Effector memory CD8-positive, alpha-beta T cell (primary cell): ENCODE results near the gene KCNMB3.
"Not testable (repeated sequence)": the region's sequence is repeated elsewhere in the genome, so short reads cannot be mapped to it uniquely, and the experiment has no call there.

ENCODE experiments used
- ATAC-seq: fragments of 150-1000 bp; cut with Tn5 transposase; replicated peaks from 2 replicates; pipeline ENCODE4 v1.10.0; 2021; ENCODE audit warnings: mild to moderate bottlenecking, moderate library complexity
- DNase-seq, 3 experiments: peaks; one replicate each; pipeline ENCODE4 v3.0.0; 2021
- H3K27ac Mint-ChIP-seq, 2 donors: one replicate each; pipeline ENCODE4 v1.8.0; 2022; ENCODE audit warnings: mild to moderate bottlenecking in 2 of 2, mixed read lengths in 2 of 2, moderate library complexity in 2 of 2
- H3K27me3 Mint-ChIP-seq, 2 donors: one replicate each; pipeline ENCODE4 v1.8.0; 2022; ENCODE audit warnings: mixed read lengths in 2 of 2
- H3K36me3 Mint-ChIP-seq: one replicate; pipeline ENCODE4 v1.8.0; 2022; ENCODE audit warnings: mild to moderate bottlenecking, moderate library complexity, mixed read lengths; ENCODE audit not compliant: insufficient read depth
- H3K4me1 Mint-ChIP-seq, 2 donors: one replicate each; pipeline ENCODE4 v1.8.0; 2022; ENCODE audit warnings: low read depth in 2 of 2, mixed read lengths in 2 of 2
- H3K4me3 Mint-ChIP-seq, 2 donors: one replicate each; pipeline ENCODE4 v1.8.0; 2022; ENCODE audit warnings: mild to moderate bottlenecking in 2 of 2, mixed read lengths in 2 of 2, moderate library complexity in 2 of 2
- H3K9me3 Mint-ChIP-seq, 2 donors: one replicate each; pipeline ENCODE4 v1.8.0; 2022; ENCODE audit warnings: mixed read lengths in 2 of 2

KCNMB3 gene

GRCh38 chr3:179276001-179276400 is 25.1 kb upstream of the KCNMB3 start:
- H3K27ac Mint-ChIP-seq = no peak overlapping the region

GRCh38 chr3:179274434-179274833 is 23.5 kb upstream of the KCNMB3 start:
- not testable (repeated sequence) for H3K4me1 Mint-ChIP-seq, H3K9me3 Mint-ChIP-seq, H3K27ac Mint-ChIP-seq, H3K36me3 Mint-ChIP-seq, DNase-seq, ATAC-seq, H3K4me3 Mint-ChIP-seq
- peaks cover 24 to 39% of the 10 kb centered on the region in 2 donors for H3K27me3 Mint-ChIP-seq

More at GRCh38 chr3:179276001-179276400, 25.1 kb upstream of the KCNMB3 start:
- ATAC-seq (no peak), DNase-seq (no peak)
- Mint-ChIP-seq H3K36me3 (peaks cover 2% of the 10 kb centered on the region), H3K4me3 (no peak overlapping the region), H3K27me3 (peaks cover 35 to 51% of the 10 kb centered on the region in 2 donors), H3K9me3 (no peaks in the 10 kb centered on the region), H3K4me1 (no peaks in the 10 kb centered on the region)

- H3K27me3 Mint-ChIP-seq = peaks cover 20 to 44% of the 10 kb centered on the region in 2 donors
- H3K9me3 Mint-ChIP-seq = no peaks in the 10 kb centered on the region
- no peak for ATAC-seq
- DNase-seq = no peak
- no peak overlapping the region for H3K27ac Mint-ChIP-seq
- peaks cover 2% of the 10 kb centered on the region for H3K36me3 Mint-ChIP-seq
- H3K4me1 Mint-ChIP-seq = no peaks in the 10 kb centered on the region
- H3K4me3 Mint-ChIP-seq = no peak overlapping the region
Measured at GRCh38 chr3:179272385-179272784, 21.5 kb upstream of the KCNMB3 start.

- no peak overlapping the region for H3K4me3 Mint-ChIP-seq
- H3K27ac Mint-ChIP-seq = no peak overlapping the region
- peaks cover 22 to 58% of the 10 kb centered on the region in 2 donors for H3K27me3 Mint-ChIP-seq
- H3K4me1 Mint-ChIP-seq = no peaks in the 10 kb centered on the region
- ATAC-seq (no peak), DNase-seq (no peak)
- peaks cover 2% of the 10 kb centered on the region for H3K36me3 Mint-ChIP-seq
- no peaks in the 10 kb centered on the region for H3K9me3 Mint-ChIP-seq
Measured at GRCh38 chr3:179269152-179269707, 18.3 kb upstream of the KCNMB3 start.

GRCh38 chr3:179268400-179269051 is 17.6 kb upstream of the KCNMB3 start:
- ATAC-seq (no peak), DNase-seq (no peak)
- Mint-ChIP-seq H3K4me3 (no peak overlapping the region), H3K4me1 (no peaks in the 10 kb centered on the region), H3K27ac (no peak overlapping the region), H3K27me3 (peaks cover 22 to 58% of the 10 kb centered on the region in 2 donors), H3K36me3 (peaks cover 2% of the 10 kb centered on the region), H3K9me3 (no peaks in the 10 kb centered on the region)

GRCh38 chr3:179266701-179267211 is 15.8 kb upstream of the KCNMB3 start:
- Mint-ChIP-seq H3K4me3 (no peak overlapping the region), H3K36me3 (no peaks in the 10 kb centered on the region), H3K9me3 (no peaks in the 10 kb centered on the region), H3K27ac (no peak overlapping the region), H3K4me1 (peaks cover 0 to 6% of the 10 kb centered on the region in 2 donors), H3K27me3 (peaks cover 22 to 49% of the 10 kb centered on the region in 2 donors)
- DNase-seq = no peak
- ATAC-seq = no peak

GRCh38 chr3:179265875-179266274 is 15.0 kb upstream of the KCNMB3 start:
- no peak for ATAC-seq
- H3K4me3 Mint-ChIP-seq = no peak overlapping the region
- no peaks in the 10 kb centered on the region for H3K9me3 Mint-ChIP-seq

GRCh38 chr3:179265092-179265491 is 14.2 kb upstream of the KCNMB3 start:
- ATAC-seq (no peak), DNase-seq (no peak)
- no peaks in the 10 kb centered on the region for H3K36me3 Mint-ChIP-seq
- peaks cover 22 to 49% of the 10 kb centered on the region in 2 donors for H3K27me3 Mint-ChIP-seq
- peaks cover 7 to 15% of the 10 kb centered on the region in 2 donors for H3K4me1 Mint-ChIP-seq
- H3K4me3 Mint-ChIP-seq = no peak overlapping the region
- H3K27ac Mint-ChIP-seq = no peak overlapping the region
- H3K9me3 Mint-ChIP-seq = peaks cover 0 to under 1% of the 10 kb centered on the region in 2 donors

More at GRCh38 chr3:179265875-179266274, 15.0 kb upstream of the KCNMB3 start:
- no peak overlapping the region for H3K27ac Mint-ChIP-seq
- H3K27me3 Mint-ChIP-seq = peaks cover 22 to 49% of the 10 kb centered on the region in 2 donors
- H3K36me3 Mint-ChIP-seq = no peaks in the 10 kb centered on the region
- no peak for DNase-seq
- peaks cover 2 to 9% of the 10 kb centered on the region in 2 donors for H3K4me1 Mint-ChIP-seq

GRCh38 chr3:179264449-179264848 is 13.5 kb upstream of the KCNMB3 start:
- Mint-ChIP-seq H3K4me1 (peaks cover 10 to 20% of the 10 kb centered on the region in 2 donors), H3K36me3 (no peaks in the 10 kb centered on the region), H3K9me3 (peaks cover 0 to 7% of the 10 kb centered on the region in 2 donors), H3K27me3 (peaks cover 22 to 46% of the 10 kb centered on the region in 2 donors), H3K4me3 (no peak overlapping the region), H3K27ac (no peak overlapping the region)
- ATAC-seq (no peak), DNase-seq (no peak)

GRCh38 chr3:179263134-179263533 is 12.2 kb upstream of the KCNMB3 start:
- H3K9me3 Mint-ChIP-seq = peaks cover 2 to 13% of the 10 kb centered on the region in 2 donors
- peaks cover 13 to 25% of the 10 kb centered on the region in 2 donors for H3K4me1 Mint-ChIP-seq
- H3K27me3 Mint-ChIP-seq = peaks cover 17 to 33% of the 10 kb centered on the region in 2 donors
- DNase-seq (no peak), ATAC-seq (no peak)
- H3K4me3 Mint-ChIP-seq = no peak overlapping the region
- no peaks in the 10 kb centered on the region for H3K36me3 Mint-ChIP-seq
- H3K27ac Mint-ChIP-seq = no peak overlapping the region

GRCh38 chr3:179260949-179261765 is 10.2 kb upstream of the KCNMB3 start:
- H3K36me3 Mint-ChIP-seq = no peaks in the 10 kb centered on the region
- H3K27me3 Mint-ChIP-seq = peaks cover 13 to 18% of the 10 kb centered on the region in 2 donors
- H3K4me1 Mint-ChIP-seq = peaks cover 13 to 25% of the 10 kb centered on the region in 2 donors
- peak; percentile 98 for ATAC-seq
- peak overlapping the region; percentile 70 to 72 for H3K4me3 Mint-ChIP-seq
- H3K9me3 Mint-ChIP-seq = peaks cover 2 to 13% of the 10 kb centered on the region in 2 donors
- peak overlapping the region; percentile 6 to 70 for H3K27ac Mint-ChIP-seq
- DNase-seq = peak; percentile 58 to 63 (median 62)

GRCh38 chr3:179259959-179260756 is 9.2 kb upstream of the KCNMB3 start:
- Mint-ChIP-seq H3K4me3 (peak overlapping the region; percentile 62 to 70), H3K27ac (peak overlapping the region in 1 of 2 donors; percentile 17), H3K4me1 (peaks cover 13 to 28% of the 10 kb centered on the region in 2 donors), H3K9me3 (peaks cover 2 to 13% of the 10 kb centered on the region in 2 donors)
- not testable (repeated sequence) for H3K27me3 Mint-ChIP-seq, DNase-seq, ATAC-seq, H3K36me3 Mint-ChIP-seq

- H3K36me3 Mint-ChIP-seq = no peaks in the 10 kb centered on the region
- no peak overlapping the region for H3K27ac Mint-ChIP-seq
Measured at GRCh38 chr3:179258820-179259219, 7.9 kb upstream of the KCNMB3 start.

More at GRCh38 chr3:179258820-179259219, 7.9 kb upstream of the KCNMB3 start:
- Mint-ChIP-seq H3K4me3 (no peak overlapping the region), H3K9me3 (peaks cover 2 to 13% of the 10 kb centered on the region in 2 donors), H3K27me3 (no peaks in the 10 kb centered on the region), H3K4me1 (peaks cover 13 to 28% of the 10 kb centered on the region in 2 donors)
- no peak for DNase-seq
- ATAC-seq = no peak
